Chondrocyte (in vitro differentiated cells): Measurements from ENCODE around the gene PSMG4. TPM values are rescaled to one million over a fixed set of nuclear protein-coding genes. Genes with fewer than 3 reads are reported as not detected.

Source experiments
- DNase-seq: peaks from one replicate; pipeline ENCODE4 v3.0.0; 2021; ENCODE audit warnings: mixed read lengths, low spot score
- H3K27ac Mint-ChIP-seq: one replicate; pipeline ENCODE4 v1.8.0; 2021; ENCODE audit warnings: mild to moderate bottlenecking, moderate library complexity, mixed read lengths; ENCODE audit not compliant: unreplicated experiment
- H3K27me3 Mint-ChIP-seq: 2 replicates; pipeline ENCODE4 v1.8.0; 2021; ENCODE audit warnings: low read depth, mixed read lengths
- H3K36me3 Mint-ChIP-seq: 2 replicates; pipeline ENCODE4 v1.8.0; 2021; ENCODE audit warnings: low read depth, mixed read lengths
- H3K4me1 Mint-ChIP-seq: 2 replicates; pipeline ENCODE4 v1.8.0; 2021; ENCODE audit warnings: low read depth, mild to moderate bottlenecking, mixed read lengths
- H3K4me3 Mint-ChIP-seq: one replicate; pipeline ENCODE4 v1.8.0; 2021; ENCODE audit warnings: mild to moderate bottlenecking, moderate library complexity, mixed read lengths; ENCODE audit not compliant: unreplicated experiment
- H3K9me3 Mint-ChIP-seq: 2 replicates; pipeline ENCODE4 v1.8.0; 2021; ENCODE audit warnings: low read depth, mixed read lengths
- CTCF ChIP-seq: fragments of 200-600 bp; sonication (generic); IDR thresholded peaks from 2 replicates; pipeline ENCODE4 v1.5.0; 2021; ENCODE audit warnings: antibody characterized with exemption, mild to moderate bottlenecking, moderate library complexity
- total RNA-seq: library from RNA; stranded (reverse); gene quantifications from 3 replicates; pipeline ENCODE4 v1.2.1, GENCODE V29; 2021

Gene PSMG4
- total RNA-seq, 1 donor from 2014 or later: 16.2 TPM

- Mint-ChIP-seq H3K4me1 (peaks cover 6% of the 10 kb centered on the region), H3K36me3 (peaks cover 23% of the 10 kb centered on the region), H3K4me3 (no peak overlapping the region), H3K27ac (no peak overlapping the region), H3K27me3 (no peaks in the 10 kb centered on the region), H3K9me3 (peaks cover 23% of the 10 kb centered on the region)
- DNase-seq: peak; percentile 19
- no peak for TF ChIP-seq CTCF
These were observed 47.1 kb downstream of the PSMG4 start for GRCh38 chr6:3305831-3306230.

GRCh38 chr6:3306848-3307247 is 48.1 kb downstream of the PSMG4 start:
- peak; percentile 58 for DNase-seq
- peaks cover 23% of the 10 kb centered on the region for H3K9me3 Mint-ChIP-seq
- H3K27me3 Mint-ChIP-seq: no peaks in the 10 kb centered on the region
- TF ChIP-seq CTCF: no peak
- H3K36me3 Mint-ChIP-seq: peaks cover 20% of the 10 kb centered on the region
- H3K27ac Mint-ChIP-seq: no peak overlapping the region
- peaks cover 10% of the 10 kb centered on the region for H3K4me1 Mint-ChIP-seq
- H3K4me3 Mint-ChIP-seq: no peak overlapping the region

- H3K4me1 Mint-ChIP-seq: peaks cover 10% of the 10 kb centered on the region
- no peaks in the 10 kb centered on the region for H3K27me3 Mint-ChIP-seq
- peaks cover 15% of the 10 kb centered on the region for H3K36me3 Mint-ChIP-seq
- DNase-seq: peak; percentile 76
- no peak overlapping the region for H3K4me3 Mint-ChIP-seq
- TF ChIP-seq CTCF: no peak
- H3K27ac Mint-ChIP-seq: no peak overlapping the region
- peaks cover 17% of the 10 kb centered on the region for H3K9me3 Mint-ChIP-seq
These were observed 48.7 kb downstream of the PSMG4 start for GRCh38 chr6:3307436-3307835.

- H3K36me3 Mint-ChIP-seq: peaks cover 12% of the 10 kb centered on the region
- peak; percentile 36 for DNase-seq
- peaks cover 10% of the 10 kb centered on the region for H3K4me1 Mint-ChIP-seq
- peaks cover 11% of the 10 kb centered on the region for H3K9me3 Mint-ChIP-seq
- H3K27ac Mint-ChIP-seq: no peak overlapping the region
- H3K4me3 Mint-ChIP-seq: no peak overlapping the region
- TF ChIP-seq CTCF: no peak
- no peaks in the 10 kb centered on the region for H3K27me3 Mint-ChIP-seq
These were observed 49.4 kb downstream of the PSMG4 start for GRCh38 chr6:3308106-3308505.

- peaks cover 8% of the 10 kb centered on the region for H3K36me3 Mint-ChIP-seq
- H3K27me3 Mint-ChIP-seq: no peaks in the 10 kb centered on the region
- peak; percentile 49 for DNase-seq
- peaks cover 8% of the 10 kb centered on the region for H3K9me3 Mint-ChIP-seq
- no peak overlapping the region for H3K27ac Mint-ChIP-seq
- no peak overlapping the region for H3K4me3 Mint-ChIP-seq
- H3K4me1 Mint-ChIP-seq: peaks cover 10% of the 10 kb centered on the region
- no peak for TF ChIP-seq CTCF
These were observed 50.8 kb downstream of the PSMG4 start for GRCh38 chr6:3309391-3310050.
